Liver (tissue), 3 donors: ENCODE measurements around the gene ERI3.

Experiments used
- EGR1 ChIP-seq, 2 donors: IDR thresholded peaks; 2 replicates each; pipeline ENCODE4 v1.6.1; 2016 to 2018; ENCODE audit warnings: antibody characterized with exemption in 2 of 2, low read depth in 2 of 2
- FOXA1 ChIP-seq: IDR thresholded peaks from 2 replicates; pipeline ENCODE4 v1.6.1; 2016; ENCODE audit warnings: antibody characterized with exemption
- GABPA ChIP-seq, 2 donors: IDR thresholded peaks in 1 of 2; conservative IDR thresholded peaks in 1 of 2; 2 replicates each; pipeline ENCODE4 v1.6.1; 2016; ENCODE audit warnings: antibody characterized with exemption in 2 of 2, mild to moderate bottlenecking in 1 of 2, moderate library complexity in 1 of 2
- HNF4A ChIP-seq, 2 donors: conservative IDR thresholded peaks; 2 replicates each; pipeline ENCODE4 v1.6.1; 2016; ENCODE audit warnings: antibody characterized with exemption in 2 of 2, mild to moderate bottlenecking in 2 of 2
- JUND ChIP-seq, 2 donors: IDR thresholded peaks; 2 replicates each; pipeline ENCODE4 v1.6.1; 2016; ENCODE audit warnings: antibody characterized with exemption in 2 of 2
- NR2F2 ChIP-seq: IDR thresholded peaks from 2 replicates; pipeline ENCODE4 v1.6.1; 2016; ENCODE audit warnings: antibody characterized with exemption
- RAD21 ChIP-seq, 2 donors: IDR thresholded peaks; 2 replicates each; pipeline ENCODE4 v1.6.1; 2016; ENCODE audit warnings: antibody characterized with exemption in 2 of 2, mild to moderate bottlenecking in 2 of 2
- REST ChIP-seq: IDR thresholded peaks from 2 replicates; pipeline ENCODE4 v1.6.1; 2016; ENCODE audit warnings: antibody characterized with exemption, mild to moderate bottlenecking
- RXRA ChIP-seq, 2 donors: IDR thresholded peaks; 2 replicates each; pipeline ENCODE4 v1.6.1; 2017 to 2018; ENCODE audit warnings: antibody characterized with exemption in 2 of 2, mild to moderate bottlenecking in 1 of 2
- SP1 ChIP-seq: IDR thresholded peaks from 2 replicates; pipeline ENCODE4 v1.6.1; 2018; ENCODE audit warnings: antibody characterized with exemption, mild to moderate bottlenecking
- TAF1 ChIP-seq: conservative IDR thresholded peaks from 2 replicates; pipeline ENCODE4 v1.6.1; 2016; ENCODE audit warnings: antibody characterized with exemption, mild to moderate bottlenecking
- YY1 ChIP-seq: IDR thresholded peaks from 2 replicates; pipeline ENCODE4 v1.6.1; 2016; ENCODE audit warnings: antibody characterized with exemption, mild to moderate bottlenecking
- TF ChIP-seq, protein P1 (sequence below): fragments of 150-350 bp; IDR thresholded peaks from 2 replicates; pipeline ENCODE4 v1.5.1; 2017; ENCODE audit warnings: improper control_type of control experiment, low read depth, low read length; ENCODE audit not compliant: missing input control
- TF ChIP-seq, protein P2 (sequence below): IDR thresholded peaks from 2 replicates; pipeline ENCODE4 v1.6.1; 2016; ENCODE audit warnings: antibody characterized with exemption
- donor health status: healthy.
- donor health status: healthy.

DNA sequence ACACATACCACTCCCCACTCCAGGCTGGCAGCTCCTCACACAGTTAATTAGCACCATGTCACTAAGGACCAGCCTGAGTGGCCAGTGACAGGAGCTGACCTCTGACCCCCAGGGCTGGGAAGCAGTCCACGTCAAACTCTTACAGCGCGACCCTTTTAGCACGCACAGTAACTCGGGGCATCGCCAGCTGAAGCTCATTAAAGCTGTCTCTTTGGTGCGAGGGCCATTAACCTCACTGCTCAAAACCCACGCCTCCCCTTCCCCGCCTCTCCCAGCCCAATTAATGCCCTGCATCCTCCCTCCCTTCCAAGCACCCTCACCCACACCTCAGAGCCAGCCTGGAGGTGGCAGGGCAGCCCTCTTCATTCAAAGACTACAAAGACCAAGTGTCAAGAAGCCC is 110.1 kb downstream of the ERI3 start:
- TF ChIP-seq RAD21 (IDR thresholded peaks at IDR 0.05), result no peak
- TF ChIP-seq, protein P1, sequence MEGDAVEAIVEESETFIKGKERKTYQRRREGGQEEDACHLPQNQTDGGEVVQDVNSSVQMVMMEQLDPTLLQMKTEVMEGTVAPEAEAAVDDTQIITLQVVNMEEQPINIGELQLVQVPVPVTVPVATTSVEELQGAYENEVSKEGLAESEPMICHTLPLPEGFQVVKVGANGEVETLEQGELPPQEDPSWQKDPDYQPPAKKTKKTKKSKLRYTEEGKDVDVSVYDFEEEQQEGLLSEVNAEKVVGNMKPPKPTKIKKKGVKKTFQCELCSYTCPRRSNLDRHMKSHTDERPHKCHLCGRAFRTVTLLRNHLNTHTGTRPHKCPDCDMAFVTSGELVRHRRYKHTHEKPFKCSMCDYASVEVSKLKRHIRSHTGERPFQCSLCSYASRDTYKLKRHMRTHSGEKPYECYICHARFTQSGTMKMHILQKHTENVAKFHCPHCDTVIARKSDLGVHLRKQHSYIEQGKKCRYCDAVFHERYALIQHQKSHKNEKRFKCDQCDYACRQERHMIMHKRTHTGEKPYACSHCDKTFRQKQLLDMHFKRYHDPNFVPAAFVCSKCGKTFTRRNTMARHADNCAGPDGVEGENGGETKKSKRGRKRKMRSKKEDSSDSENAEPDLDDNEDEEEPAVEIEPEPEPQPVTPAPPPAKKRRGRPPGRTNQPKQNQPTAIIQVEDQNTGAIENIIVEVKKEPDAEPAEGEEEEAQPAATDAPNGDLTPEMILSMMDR, result no peak
- TF ChIP-seq GABPA (IDR thresholded peaks at IDR 0.05 in 1 of 2, conservative IDR thresholded peaks at IDR 0.05 in 1 of 2), result no peak
- TF ChIP-seq YY1, result no peak
- TF ChIP-seq SP1, result no peak
- TF ChIP-seq FOXA1, result no peak
- TF ChIP-seq JUND (IDR thresholded peaks at IDR 0.05), result no peak
- no peak for TF ChIP-seq EGR1 (IDR thresholded peaks at IDR 0.05; ENCODE audit: low read depth in 2 of 2)
- TF ChIP-seq TAF1, result no peak
- TF ChIP-seq, protein P2, sequence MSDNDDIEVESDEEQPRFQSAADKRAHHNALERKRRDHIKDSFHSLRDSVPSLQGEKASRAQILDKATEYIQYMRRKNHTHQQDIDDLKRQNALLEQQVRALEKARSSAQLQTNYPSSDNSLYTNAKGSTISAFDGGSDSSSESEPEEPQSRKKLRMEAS, result no peak
- no peak for TF ChIP-seq NR2F2
- TF ChIP-seq REST, result no peak
- no peak for TF ChIP-seq RXRA (IDR thresholded peaks at IDR 0.05)
- no peak for TF ChIP-seq HNF4A (conservative IDR thresholded peaks at IDR 0.05)
